A172 (cell line): Measurements from ENCODE around the gene TFIP11. TPM values are rescaled to one million over a fixed set of nuclear protein-coding genes. Genes with fewer than 3 reads are reported as not detected.
"Not testable (repeated sequence)": the region's sequence is repeated elsewhere in the genome, so short reads cannot be mapped to it uniquely, and the experiment has no call there.

Source experiments
- DNase-seq: peaks from one replicate; pipeline ENCODE4 v3.0.0-alpha.2; 2015; ENCODE audit warnings: low spot score
- total RNA-seq: library from RNA; depleted of rRNA; stranded (reverse); fragments of >200 nt; shearing (Covaris generic); gene quantifications from 2 replicates; pipeline ENCODE4 v1.2.3, GENCODE V29; 2014

TFIP11 gene
- total RNA-seq, 1 experiment from 2014 or later: 23.1 TPM

- DNase-seq: no peak
Measured at GRCh38 chr22:26541167-26541819, 29.0 kb upstream of the TFIP11 start.

GRCh38 chr22:26540119-26540518, 27.8 kb upstream of the TFIP11 start:
- no peak for DNase-seq

- DNase-seq: no peak
Measured at GRCh38 chr22:26536762-26537134, 24.5 kb upstream of the TFIP11 start.

- DNase-seq: peak; percentile 24
Measured at GRCh38 chr22:26536056-26536761, 23.9 kb upstream of the TFIP11 start.

- DNase-seq: no peak
Measured at GRCh38 chr22:26535603-26535908, 23.3 kb upstream of the TFIP11 start.

GRCh38 chr22:26534874-26535602, 22.8 kb upstream of the TFIP11 start:
- DNase-seq: no peak

- no peak for DNase-seq
Measured at GRCh38 chr22:26534171-26534855, 22.0 kb upstream of the TFIP11 start.

- DNase-seq: no peak
Measured at GRCh38 chr22:26529345-26529744, 17.1 kb upstream of the TFIP11 start.

GRCh38 chr22:26528518-26528917, 16.2 kb upstream of the TFIP11 start:
- DNase-seq: not testable (repeated sequence)

GRCh38 chr22:26527574-26528465, 15.5 kb upstream of the TFIP11 start:
- no peak for DNase-seq

- DNase-seq: no peak
Measured at GRCh38 chr22:26527167-26527566, 14.9 kb upstream of the TFIP11 start.

- no peak for DNase-seq
Measured at GRCh38 chr22:26525946-26526564, 13.8 kb upstream of the TFIP11 start.

GRCh38 chr22:26524870-26525269, 12.6 kb upstream of the TFIP11 start:
- no peak for DNase-seq

- DNase-seq: no peak
Measured at GRCh38 chr22:26522592-26522991, 10.3 kb upstream of the TFIP11 start.

GRCh38 chr22:26522012-26522411, 9.7 kb upstream of the TFIP11 start:
- DNase-seq: no peak

- no peak for DNase-seq
Measured at GRCh38 chr22:26517429-26517828, 5.2 kb upstream of the TFIP11 start.

GRCh38 chr22:26516503-26516902, 4.2 kb upstream of the TFIP11 start:
- no peak for DNase-seq

GRCh38 chr22:26515931-26516330, 3.7 kb upstream of the TFIP11 start:
- DNase-seq: no peak

- DNase-seq: no peak
Measured at GRCh38 chr22:26514419-26515161, 2.3 kb upstream of the TFIP11 start.

GRCh38 chr22:26513838-26514237, 1.6 kb upstream of the TFIP11 start:
- DNase-seq: no peak
